Epithelial cell of proximal tubule (primary cell): ENCODE results near the gene UQCRQ. TPM values are rescaled to one million over a fixed set of nuclear protein-coding genes. Genes with fewer than 3 reads are reported as not detected.
A peak's percentile ranks its signal among the peaks of the same experiment; 100 is the strongest.

Experiments used
- DNase-seq: peaks from one replicate; pipeline ENCODE4 v3.0.0-alpha.2; 2011; ENCODE audit warnings: low read depth
- H3K4me3 ChIP-seq: 2 replicates; pipeline ENCODE4 v1.5.1; 2011; ENCODE audit warnings: low read depth, mild to moderate bottlenecking, low read length
- total RNA-seq: library from RNA; depleted of rRNA; stranded (reverse); fragments of >200 nt; gene quantifications from 2 replicates; pipeline ENCODE4 v1.2.3, GENCODE V29; 2015
- TF ChIP-seq, protein P1 (sequence below): conservative IDR thresholded peaks from 2 replicates; pipeline ENCODE4 v1.5.1; 2012; ENCODE audit warnings: low read depth, mild to moderate bottlenecking, low read length

The UQCRQ gene
- total RNA-seq, 1 donor from 2014 or later, result 304 TPM

- no peak for DNase-seq
- H3K4me3 ChIP-seq, result peak overlapping the region; percentile 46
- TF ChIP-seq, protein P1, sequence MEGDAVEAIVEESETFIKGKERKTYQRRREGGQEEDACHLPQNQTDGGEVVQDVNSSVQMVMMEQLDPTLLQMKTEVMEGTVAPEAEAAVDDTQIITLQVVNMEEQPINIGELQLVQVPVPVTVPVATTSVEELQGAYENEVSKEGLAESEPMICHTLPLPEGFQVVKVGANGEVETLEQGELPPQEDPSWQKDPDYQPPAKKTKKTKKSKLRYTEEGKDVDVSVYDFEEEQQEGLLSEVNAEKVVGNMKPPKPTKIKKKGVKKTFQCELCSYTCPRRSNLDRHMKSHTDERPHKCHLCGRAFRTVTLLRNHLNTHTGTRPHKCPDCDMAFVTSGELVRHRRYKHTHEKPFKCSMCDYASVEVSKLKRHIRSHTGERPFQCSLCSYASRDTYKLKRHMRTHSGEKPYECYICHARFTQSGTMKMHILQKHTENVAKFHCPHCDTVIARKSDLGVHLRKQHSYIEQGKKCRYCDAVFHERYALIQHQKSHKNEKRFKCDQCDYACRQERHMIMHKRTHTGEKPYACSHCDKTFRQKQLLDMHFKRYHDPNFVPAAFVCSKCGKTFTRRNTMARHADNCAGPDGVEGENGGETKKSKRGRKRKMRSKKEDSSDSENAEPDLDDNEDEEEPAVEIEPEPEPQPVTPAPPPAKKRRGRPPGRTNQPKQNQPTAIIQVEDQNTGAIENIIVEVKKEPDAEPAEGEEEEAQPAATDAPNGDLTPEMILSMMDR, result no peak
These were observed 43.6 kb upstream of the UQCRQ start for GRCh38 chr5:132822650-132823480.

GRCh38 chr5:132823481-132824050, 42.9 kb upstream of the UQCRQ start:
- no peak for DNase-seq
- TF ChIP-seq, protein P1, result no peak
- peak overlapping the region; percentile 46 for H3K4me3 ChIP-seq

GRCh38 chr5:132824426-132824825, 42.0 kb upstream of the UQCRQ start:
- TF ChIP-seq, protein P1, result no peak
- no peak for DNase-seq
- H3K4me3 ChIP-seq, result no peak overlapping the region

DNA sequence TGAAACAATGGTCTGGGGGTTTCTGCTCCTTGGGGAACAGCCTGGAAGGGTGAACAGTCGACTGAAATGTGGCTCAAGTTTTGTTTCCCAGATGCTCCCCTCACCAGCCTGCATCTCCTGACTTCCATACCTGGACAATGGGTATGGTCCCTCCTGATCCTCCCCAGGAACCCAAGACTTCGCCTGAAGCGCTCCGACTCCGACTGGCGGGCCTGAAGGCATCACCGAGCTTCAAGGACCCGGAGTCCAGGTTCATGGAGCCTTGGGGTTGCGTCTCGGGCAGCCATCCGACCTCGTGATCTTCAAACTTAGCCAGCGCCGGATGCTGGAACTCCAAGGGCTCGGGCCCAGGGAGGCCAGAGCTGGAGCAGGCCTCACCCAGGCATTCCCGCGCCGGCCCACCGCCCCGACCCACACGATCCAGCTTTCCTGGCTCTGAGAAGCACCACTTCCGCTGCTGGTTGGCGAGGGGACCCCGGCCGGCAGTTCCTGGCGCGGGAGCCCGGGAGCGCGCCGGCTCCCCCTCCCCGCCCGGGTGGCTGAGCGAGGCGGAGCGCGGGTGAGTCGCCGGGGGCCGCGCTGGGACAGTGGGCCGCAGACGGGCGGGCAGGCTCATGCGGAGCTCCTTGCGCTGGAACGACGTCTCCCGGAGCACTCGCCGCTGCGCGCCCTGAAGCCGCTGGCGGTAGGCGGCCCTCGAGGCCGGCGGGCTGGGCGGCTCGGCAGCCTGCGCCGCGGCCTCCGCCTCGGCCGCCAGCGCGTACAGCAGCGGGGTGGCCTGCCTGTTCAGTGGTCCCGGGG, 41.2 kb upstream of the UQCRQ start:
- no peak overlapping the region for H3K4me3 ChIP-seq
- TF ChIP-seq, protein P1, result no peak
- DNase-seq, result no peak

GRCh38 chr5:132825834-132826391, 40.5 kb upstream of the UQCRQ start:
- DNase-seq, result no peak
- no peak overlapping the region for H3K4me3 ChIP-seq
- TF ChIP-seq, protein P1, result no peak

GRCh38 chr5:132826424-132827082, 39.9 kb upstream of the UQCRQ start:
- H3K4me3 ChIP-seq, result no peak overlapping the region
- TF ChIP-seq, protein P1, result no peak
- no peak for DNase-seq
